ENCODE measurements around the gene INPP5A. TPM values are rescaled to one million over a fixed set of nuclear protein-coding genes. Genes with fewer than 3 reads are reported as not detected.

INPP5A gene
- total and polyA plus RNA-seq, 9 of the 15 experiments (the other 6 are each of a cell fraction or from before 2014, with no cell fraction given): 0.66 to 11.6 (median 7.7) TPM

DNA sequence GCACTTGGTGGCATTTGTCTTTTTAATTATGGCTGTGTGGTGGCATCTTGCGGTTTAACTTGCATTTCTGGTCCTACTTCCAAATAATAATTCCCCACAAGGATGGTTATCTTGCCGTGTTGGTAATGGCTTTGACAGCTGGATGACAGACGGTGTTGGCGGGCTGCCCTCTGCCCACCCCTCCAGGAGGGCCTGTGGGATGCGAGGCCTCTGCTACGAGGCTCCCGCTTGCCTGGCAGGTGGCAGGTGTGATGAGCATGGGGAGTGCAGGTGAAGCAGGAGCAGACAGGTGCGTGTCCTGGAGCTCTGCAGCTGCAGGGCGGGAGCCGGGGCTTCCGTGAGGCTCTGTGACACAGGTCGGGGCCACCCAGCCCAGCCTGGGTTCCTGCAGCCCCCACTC is 11.8 kb downstream of the INPP5A start (continued):
- no peak for TF ChIP-seq NFXL1 (CRISPR knock-in tag; IDR thresholded peaks at IDR 0.05)
- no peak for TF ChIP-seq ARHGAP35 (IDR thresholded peaks at IDR 0.05; ENCODE audit: partially characterized antibody)
- TF ChIP-seq ZNF324 (CRISPR knock-in tag; IDR thresholded peaks at IDR 0.05): no peak
- TF ChIP-seq BCL6 (CRISPR knock-in tag; IDR thresholded peaks at IDR 0.05): no peak

DNA sequence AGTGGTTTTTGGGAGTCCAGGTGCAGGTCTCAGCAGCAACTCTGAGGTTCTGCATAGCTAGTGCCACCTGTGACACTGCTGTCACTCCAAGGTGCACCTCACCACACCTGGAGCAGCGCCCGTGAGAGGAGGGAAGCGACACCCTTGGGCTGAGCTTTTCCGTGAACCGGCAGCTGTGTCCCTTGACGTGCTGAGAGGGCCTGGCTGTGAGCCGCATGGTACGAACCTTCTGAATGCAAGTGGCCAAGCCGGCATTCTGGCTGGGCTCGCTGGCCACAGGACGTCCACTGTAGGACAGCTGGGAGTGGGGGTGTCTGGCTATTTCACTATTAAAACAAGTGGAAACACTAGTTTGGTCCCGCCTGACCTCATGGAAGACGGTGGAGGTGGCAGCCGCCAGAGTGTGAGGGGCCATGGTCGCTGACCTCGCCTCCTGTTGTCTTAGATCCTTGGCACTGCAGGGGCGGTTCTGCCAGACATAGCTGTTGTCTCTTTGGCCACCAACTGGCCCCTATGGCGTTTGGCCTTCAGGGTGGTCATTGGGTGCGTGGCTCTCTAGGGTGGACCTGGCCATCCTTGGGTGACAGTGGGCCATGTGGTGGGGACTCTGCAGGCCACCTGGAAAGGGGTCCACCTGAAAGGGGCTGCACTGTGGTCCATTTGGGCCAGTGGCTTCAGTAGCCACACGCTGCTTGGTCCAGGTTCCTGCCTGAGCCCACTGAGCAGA is 12.9 kb downstream of the INPP5A start:
- Histone ChIP-seq H3K27me3 (ENCODE audit: control insufficient read depth in 2 of 2, insufficient read depth in 2 of 2, low read length in 2 of 2) (no peaks in the 10 kb centered on the region), H4K20me1 (replicated peaks; ENCODE audit: control insufficient read depth, insufficient read depth, low read length) (no peaks in the 10 kb centered on the region), H3K9me3 (replicated peaks; ENCODE audit: control insufficient read depth, insufficient read depth, low read depth, low read length) (no peaks in the 10 kb centered on the region), H3K4me1 (replicated peaks in 1 of 2; ENCODE audit: control insufficient read depth in 2 of 2, insufficient read depth in 2 of 2, low read length in 2 of 2) (peaks cover 20 to 66% of the 10 kb centered on the region in 2 experiments), H3K79me2 (ENCODE audit: control insufficient read depth, insufficient read depth, low read length) (peaks cover 31% of the 10 kb centered on the region), H3K4me3 (no peak overlapping the region), H3K36me3 (ENCODE audit: control insufficient read depth, insufficient read depth, low read length) (no peaks in the 10 kb centered on the region), H3K9me1 (ENCODE audit: control insufficient read depth, insufficient read depth, low read length) (peaks cover 4% of the 10 kb centered on the region), H3K4me2 (ENCODE audit: insufficient read depth, low read length) (no peak overlapping the region), H3K27ac (ENCODE audit: extremely low read depth, low read depth, low read length) (peak overlapping the region; percentile 69; the same call in 1 of the 3 replicates), H2AFZ (ENCODE audit: low read depth, low read length) (no peak overlapping the region), H3K9ac (ENCODE audit: insufficient read depth in 1 of 2, low read depth in 2 of 2, low read length in 2 of 2) (peak overlapping the region in 1 of 2 experiments; percentile 58; a peak in 2 of 4 replicates)
- intact Hi-C loops (cut with micrococcal nuclease): no loop called here
- in situ Hi-C loops (cut with MboI): no loop called here
- ATAC-seq (no peak), FAIRE-seq (no peak), DNase-seq (ENCODE audit: extremely low read depth in 1 of 4, low spot score in 3 of 4) (peak in 1 of 4 experiments; percentile 3)
- no peak for TF ChIP-seq HMG20B (CRISPR knock-in tag; IDR thresholded peaks at IDR 0.05)
- TF ChIP-seq FOXA3 (CRISPR knock-in tag; conservative IDR thresholded peaks at IDR 0.05 in 1 of 2, IDR thresholded peaks at IDR 0.05 in 1 of 2): 0 out of 4 replicates have a peak, but pooled peaks of 1 of the 2 experiments have one; percentile 15
- ChIA-PET POLR2A (interaction anchor here (1.3 to 2.2 kb wide), 3 partner anchors 8 to 21 kb away, joined by 4 to 9 read pairs (median 5); no protein-coding TSS in a partner anchor), CTCF (ENCODE audit: low intra/inter-chr PET ratio) (no interaction called here)
- 80% methylated on average over 15 of the region's 20 CpGs for WGBS (ENCODE audit: insufficient coverage, low coverage, missing lambda C conversion rate)
- no TSS peak for BruUV-seq (replicated peaks)

Measured in K562 (cell line).